HG03442 (cell line): Measurements from ENCODE around the gene TECPR2.
"Not testable (repeated sequence)": the region's sequence is repeated elsewhere in the genome, so short reads cannot be mapped to it uniquely, and the experiment has no call there.

Source experiments
- ATAC-seq: cut with Tn5 transposase; IDR thresholded peaks from one replicate; pipeline ENCODE4 v1.9.1; 2021; ENCODE audit warnings: mild to moderate bottlenecking, moderate library complexity; ENCODE audit not compliant: unreplicated experiment

Gene TECPR2, protein sequence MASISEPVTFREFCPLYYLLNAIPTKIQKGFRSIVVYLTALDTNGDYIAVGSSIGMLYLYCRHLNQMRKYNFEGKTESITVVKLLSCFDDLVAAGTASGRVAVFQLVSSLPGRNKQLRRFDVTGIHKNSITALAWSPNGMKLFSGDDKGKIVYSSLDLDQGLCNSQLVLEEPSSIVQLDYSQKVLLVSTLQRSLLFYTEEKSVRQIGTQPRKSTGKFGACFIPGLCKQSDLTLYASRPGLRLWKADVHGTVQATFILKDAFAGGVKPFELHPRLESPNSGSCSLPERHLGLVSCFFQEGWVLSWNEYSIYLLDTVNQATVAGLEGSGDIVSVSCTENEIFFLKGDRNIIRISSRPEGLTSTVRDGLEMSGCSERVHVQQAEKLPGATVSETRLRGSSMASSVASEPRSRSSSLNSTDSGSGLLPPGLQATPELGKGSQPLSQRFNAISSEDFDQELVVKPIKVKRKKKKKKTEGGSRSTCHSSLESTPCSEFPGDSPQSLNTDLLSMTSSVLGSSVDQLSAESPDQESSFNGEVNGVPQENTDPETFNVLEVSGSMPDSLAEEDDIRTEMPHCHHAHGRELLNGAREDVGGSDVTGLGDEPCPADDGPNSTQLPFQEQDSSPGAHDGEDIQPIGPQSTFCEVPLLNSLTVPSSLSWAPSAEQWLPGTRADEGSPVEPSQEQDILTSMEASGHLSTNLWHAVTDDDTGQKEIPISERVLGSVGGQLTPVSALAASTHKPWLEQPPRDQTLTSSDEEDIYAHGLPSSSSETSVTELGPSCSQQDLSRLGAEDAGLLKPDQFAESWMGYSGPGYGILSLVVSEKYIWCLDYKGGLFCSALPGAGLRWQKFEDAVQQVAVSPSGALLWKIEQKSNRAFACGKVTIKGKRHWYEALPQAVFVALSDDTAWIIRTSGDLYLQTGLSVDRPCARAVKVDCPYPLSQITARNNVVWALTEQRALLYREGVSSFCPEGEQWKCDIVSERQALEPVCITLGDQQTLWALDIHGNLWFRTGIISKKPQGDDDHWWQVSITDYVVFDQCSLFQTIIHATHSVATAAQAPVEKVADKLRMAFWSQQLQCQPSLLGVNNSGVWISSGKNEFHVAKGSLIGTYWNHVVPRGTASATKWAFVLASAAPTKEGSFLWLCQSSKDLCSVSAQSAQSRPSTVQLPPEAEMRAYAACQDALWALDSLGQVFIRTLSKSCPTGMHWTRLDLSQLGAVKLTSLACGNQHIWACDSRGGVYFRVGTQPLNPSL (N-terminal part only)

DNA sequence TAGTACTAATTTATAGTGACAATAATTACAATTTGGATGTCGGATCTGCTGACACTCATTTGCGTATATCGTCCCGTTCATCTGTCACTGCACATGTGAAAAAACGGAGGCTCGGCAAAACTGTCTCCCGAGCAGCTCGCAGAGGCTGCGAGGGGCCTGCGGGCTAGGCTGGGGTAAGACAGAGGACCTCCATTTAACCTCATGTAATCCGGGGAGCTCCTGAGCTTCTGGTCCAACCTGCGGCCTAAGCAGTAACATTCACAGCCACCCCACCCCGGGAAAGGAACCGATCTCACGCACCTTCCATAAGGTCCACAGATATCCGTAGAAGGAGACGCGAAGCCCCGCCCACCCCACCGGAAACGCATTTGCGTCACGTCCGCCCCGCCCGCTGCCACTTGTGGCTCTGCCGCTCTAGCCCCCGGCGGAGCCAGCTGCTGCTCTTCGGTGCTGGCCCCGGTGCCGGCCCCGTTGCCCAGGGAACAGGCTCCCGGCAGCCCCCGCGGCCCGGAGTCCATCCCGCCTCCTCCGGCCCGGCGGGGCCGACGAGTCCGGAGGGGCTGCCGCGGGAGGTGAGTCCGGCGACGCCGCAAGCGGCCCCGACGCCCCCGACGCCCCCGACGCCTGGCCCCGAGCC, at the start of gene TECPR2, which contains the start of gene CINP:
TECPR2 (plus strand) TSS at position 397 of the 637 bp plus-strand sequence. CDS start 13,781 bp downstream, outside the sequence.
CINP (minus strand) TSS at position 346 of the 637 bp plus-strand sequence; CDS start at position 307, 39 bp downstream.
- ATAC-seq = peak; percentile 85

DNA sequence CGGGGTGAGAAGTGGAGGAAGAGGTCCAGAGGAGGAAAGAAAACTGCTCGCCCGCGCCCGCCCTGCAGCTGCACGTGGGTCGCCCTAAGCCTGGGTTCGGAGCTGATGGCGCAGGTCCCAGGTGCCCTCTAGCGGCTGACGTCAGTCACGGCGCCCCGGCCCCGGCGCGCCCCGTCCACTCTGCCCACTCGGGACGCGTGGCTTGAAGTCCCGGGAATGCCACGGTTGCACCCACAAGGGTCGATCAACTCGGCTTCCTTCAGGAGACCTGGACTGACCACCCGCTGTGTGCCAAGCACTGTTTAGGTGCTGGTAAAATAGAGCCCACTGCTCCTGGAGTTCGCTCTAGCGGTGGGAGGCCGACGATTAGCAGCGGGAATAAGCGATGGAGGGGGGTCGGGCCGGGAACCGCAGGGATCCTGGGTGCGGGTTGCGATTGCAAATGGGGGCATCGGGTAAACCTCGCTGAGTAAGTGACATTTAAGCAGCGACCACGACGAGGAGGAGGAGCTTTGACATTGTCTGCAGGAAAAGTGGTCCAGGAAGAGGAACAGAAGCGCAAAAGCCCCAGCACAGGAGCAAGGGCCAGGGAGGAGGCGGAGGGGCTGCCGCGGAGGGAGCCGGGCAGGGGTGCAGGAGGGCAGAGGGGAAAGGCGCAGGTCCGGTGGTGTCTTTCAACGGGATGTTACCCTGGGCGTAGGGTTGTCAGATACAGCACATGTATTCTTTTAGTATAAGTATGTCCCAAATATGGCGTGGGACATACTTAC, 48.3 kb upstream of the TECPR2 start:
- ATAC-seq = no peak

DNA sequence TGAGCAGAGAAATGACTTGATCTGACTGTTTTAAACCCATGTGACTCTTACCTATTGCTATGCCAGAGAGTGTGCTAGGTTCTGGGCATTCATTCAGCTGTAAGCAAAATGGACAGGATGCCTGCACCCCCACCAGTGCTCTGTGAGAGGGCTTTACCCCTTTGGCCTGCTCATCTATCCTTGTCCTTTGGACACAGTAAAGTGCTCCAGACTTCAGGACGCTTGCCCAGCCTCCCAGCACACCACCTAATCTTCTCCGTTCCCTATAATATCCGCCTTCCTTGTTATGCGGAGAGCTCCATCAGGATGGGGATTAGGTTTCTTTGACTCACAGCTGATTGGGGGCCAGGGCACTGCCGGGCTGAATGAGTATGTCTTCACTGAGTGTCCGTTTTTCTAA, 47.6 kb upstream of the TECPR2 start:
- ATAC-seq = no peak

DNA sequence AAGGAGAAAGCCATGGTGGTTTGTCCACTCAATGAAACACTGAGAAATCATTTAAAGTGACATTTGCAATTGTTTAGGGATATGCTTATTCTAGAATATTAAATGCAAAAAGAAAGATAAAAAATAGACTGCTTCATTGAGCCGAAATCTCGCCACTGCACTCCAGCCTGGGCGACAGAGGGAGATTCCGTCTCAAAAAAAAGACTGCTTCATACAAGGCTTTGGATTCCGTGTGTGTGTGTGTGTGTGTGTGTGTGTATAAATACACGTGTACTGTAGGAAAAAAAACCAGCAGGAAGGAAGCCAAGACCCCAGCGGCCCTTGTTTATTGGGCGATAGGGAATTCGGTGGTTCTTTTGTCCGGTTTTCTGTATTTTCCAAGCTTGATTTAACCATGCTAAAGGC, 46.4 kb upstream of the TECPR2 start:
- ATAC-seq = no peak

DNA sequence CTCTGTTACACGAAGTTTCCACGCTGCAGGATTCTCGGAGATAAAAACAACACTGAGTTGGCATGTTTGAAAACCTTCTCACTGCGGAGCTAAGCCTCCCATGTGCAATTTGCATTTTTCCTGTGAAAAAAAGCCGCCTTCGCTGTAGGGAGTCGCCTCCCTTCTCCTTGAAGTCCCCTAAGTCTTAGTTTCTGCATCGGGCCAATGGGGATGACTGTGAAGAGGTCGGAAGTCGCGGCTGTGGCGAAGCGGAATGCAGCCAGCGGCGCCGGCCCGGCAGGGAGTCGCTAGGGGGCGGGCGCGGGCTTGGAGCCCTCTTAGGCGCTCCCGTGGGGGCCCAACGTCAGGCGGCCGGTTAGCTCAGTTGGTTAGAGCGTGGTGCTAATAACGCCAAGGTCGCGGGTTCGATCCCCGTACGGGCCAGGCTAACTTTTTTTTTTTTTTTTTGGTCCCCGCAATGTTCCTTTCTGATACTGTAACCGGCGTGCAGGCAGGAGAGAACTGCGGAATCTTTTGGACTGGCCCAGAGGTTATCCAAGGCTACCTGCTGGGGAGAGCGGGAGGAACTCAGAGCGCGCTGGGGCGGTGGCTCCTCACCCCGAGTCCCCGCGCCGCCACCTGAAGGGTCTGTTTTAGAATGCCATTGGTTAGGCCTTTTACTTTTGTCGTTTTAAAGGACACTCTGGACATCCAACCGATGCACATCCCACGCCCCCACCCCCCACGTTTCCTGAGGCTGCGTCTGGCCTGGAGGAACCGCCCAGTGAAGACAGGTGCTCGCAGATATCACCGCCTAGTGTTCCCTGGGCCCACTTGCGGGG, 45.8 kb upstream of the TECPR2 start:
- ATAC-seq = peak; percentile 64

DNA sequence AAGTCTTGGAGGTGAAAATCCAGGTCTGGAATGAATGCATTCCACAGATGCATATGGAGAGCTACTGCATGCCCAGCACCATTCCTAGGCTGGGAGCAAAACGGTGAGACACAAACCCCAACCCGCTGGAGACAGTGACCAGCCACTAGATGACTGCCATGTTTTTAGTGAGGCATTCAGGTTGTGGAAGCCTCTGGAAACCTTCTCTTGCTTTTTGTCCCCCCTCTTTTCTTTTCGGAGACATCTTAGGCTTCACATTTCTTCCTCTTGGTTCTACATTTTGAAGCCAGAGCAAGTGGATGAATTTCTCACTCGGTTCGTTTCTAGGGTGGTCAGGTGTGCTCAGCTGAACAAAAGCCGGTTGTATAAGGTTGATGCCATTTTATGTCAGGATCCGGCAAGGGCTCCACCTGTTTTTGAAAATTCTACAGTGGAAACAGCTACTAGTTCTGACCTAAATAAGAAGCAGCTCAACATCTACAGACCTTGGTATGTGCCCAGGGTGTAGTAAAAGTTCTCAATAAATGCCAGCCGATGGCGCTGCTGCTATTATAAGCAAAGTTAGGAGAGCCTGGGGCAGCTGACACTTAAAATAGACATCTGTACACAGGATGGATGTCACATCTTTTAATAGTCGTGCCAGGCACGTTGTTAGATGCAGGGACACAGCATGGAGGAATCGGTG, 45.0 kb upstream of the TECPR2 start:
- ATAC-seq = no peak

DNA sequence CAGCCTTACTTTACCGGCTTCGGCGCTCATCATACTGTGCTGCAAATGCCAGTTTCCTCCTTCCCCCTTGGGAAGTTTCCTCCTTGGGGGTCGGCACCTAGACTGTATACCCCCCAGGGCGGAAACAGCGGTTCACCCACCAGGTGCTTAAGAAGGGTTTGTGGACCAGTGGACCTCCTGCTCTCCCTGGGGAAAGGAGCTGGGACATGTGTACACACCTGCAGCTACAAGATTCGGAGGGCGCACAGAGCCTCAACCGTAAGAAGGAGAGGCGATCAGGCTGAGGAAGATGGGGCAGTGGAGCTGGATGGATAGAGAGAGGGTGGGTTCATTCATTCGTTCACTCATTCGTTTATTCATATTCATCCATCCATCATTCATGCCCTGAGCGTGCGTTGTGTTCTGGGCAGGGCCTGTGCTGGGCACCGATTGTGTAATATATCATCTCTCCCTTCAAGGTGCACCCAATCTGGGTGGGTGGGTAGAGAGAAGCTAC, 43.9 kb upstream of the TECPR2 start:
- ATAC-seq = no peak

DNA sequence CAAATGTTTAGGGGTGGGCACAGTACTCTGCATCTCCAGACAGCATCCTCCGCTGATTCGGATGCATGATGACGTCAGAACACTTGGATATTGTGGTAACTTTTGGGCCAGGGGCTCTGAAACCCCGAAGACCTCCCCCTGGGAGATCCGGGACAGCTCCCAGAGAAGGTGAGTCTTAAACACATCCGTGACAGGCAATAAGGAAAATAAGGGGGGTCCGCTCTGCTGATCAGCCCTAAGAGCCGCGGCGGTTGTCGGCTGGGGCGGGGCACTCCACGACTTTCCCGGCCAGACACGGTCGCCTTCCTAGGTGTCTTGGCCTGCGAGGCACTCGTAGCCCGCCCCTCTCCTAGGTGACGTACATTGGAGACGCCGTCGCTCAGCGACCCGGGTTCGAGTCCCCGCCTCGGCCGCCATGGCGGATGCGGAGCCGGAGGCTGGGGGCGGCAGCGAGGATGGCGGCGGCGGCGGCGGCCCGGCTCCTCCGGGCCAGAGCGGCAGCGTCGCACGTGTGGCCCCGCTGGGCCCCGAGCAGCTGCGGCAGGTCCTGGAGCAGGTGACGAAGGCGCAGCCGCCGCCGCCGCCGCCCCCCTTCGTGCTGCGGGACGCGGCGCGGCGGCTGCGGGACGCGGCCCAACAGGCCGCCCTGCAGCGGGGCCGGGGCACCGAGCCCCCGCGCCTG, 43.2 kb upstream of the TECPR2 start, which contains the start of gene ZNF839:
ZNF839 (plus strand) TSS at position 396 of the 682 bp plus-strand sequence; CDS start at position 416, 20 bp downstream.
- peak; percentile 55 for ATAC-seq

DNA sequence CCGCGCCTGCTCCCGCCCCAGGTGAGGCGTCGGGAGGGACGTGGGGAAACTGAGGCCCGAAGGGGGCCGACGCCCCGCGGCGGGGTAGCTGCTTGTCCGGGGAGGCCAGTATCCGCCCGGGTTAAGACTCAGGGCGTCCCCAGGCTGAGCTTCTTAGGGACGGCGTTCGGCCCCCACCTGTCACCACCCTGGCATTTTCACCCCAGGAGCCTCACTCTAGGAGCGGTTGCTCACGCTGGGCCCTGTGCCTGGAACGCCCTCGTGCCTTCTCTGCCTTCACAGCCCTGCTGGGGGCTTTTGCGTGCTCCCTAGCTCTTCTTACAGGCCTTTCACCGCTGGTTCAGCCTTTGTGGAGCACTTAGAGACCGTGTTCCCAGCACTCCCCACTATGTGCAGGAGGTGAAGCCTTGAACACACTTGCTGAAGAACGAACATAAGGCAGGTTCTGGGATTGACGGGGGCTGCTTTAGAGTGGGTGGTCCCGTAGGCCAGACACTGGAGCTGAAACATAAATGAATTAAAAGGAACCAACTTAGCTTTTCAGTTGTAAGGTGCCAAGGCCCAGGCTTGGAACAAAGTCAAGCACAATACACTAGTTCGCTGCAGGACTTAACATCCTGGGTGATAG, 42.6 kb upstream of the TECPR2 start:
- peak; percentile 20 for ATAC-seq

DNA sequence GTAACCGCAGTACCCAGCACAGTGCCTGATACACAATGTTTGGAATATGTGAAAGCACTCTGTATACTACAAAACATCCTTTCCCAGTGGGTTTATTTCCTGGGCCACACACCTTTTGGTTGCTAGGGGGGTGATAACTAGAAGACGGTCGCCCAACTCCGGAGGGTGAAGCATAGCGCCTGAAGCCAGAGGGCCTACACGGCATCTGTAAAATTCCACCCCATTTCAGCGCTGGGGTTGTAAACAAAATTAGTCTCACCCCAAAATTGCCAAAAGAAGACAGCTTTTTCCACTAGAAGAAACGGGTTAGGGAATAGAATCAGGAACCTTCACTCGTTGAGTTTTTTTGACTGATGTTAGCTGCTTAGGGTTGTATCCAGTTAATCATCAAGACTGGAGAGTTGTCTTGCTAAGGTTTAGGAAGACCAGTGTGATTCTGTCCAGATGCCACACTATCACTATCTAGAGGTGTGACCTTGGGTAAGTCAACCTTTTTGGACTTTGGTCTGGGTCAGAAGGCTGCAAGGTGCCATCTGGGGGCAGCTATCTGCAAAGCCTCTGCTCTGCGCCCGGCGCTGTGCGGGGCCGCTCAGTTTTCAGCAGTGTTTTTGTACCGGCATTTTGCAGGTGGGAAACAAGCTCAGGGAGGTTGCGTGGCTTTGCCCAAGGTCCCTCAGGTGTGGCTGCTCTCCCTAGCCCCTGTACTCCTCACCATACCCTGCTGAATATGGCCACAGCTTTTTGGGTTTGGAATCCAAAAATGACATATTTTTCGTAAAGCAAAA, 41.9 kb upstream of the TECPR2 start:
- ATAC-seq = no peak

DNA sequence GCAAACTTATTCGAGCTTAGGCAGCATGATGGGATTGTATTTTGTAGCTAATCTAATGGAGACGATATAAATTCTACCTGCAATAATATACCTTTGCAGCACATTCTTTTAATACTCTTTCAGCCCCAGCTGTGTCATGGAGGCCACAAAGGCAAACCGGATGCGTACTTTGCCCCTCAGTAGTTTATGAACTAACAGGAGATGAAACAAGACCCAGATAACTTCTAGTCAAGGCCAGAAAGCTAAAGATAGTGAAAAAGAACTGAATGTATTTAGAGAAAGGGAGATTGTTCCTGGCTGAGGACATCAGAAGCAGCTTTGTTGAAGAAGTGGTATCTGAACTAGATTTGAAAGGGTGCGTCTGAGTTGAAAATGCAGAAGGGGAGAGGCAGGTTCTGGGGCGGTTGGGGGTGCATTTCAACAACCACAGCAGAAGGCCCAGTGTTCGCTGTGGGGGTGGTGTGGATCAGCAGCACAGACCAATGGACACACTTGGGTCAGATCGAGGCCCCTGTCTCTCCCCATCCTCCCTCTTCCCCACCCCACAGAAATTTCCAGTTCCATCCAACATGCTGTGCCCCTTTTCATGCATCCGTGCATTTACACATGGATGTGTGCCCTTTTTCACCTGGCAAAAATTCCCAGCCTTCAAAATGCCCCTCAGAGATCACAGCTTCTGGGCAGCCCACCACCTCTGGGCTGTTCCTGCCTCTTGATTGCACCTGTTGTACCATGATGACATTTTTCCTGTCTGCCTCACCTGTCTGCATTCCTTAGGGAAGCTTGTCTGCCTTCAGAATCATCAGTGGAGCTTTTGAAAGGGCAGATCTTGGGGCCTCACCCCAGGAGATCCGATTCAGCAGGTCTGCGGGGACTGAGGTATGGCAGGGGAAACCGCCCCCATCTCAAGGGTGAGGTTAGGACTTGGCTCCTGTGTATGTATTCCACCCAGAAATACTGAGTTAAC, 41.0 kb upstream of the TECPR2 start:
- no peak for ATAC-seq

DNA sequence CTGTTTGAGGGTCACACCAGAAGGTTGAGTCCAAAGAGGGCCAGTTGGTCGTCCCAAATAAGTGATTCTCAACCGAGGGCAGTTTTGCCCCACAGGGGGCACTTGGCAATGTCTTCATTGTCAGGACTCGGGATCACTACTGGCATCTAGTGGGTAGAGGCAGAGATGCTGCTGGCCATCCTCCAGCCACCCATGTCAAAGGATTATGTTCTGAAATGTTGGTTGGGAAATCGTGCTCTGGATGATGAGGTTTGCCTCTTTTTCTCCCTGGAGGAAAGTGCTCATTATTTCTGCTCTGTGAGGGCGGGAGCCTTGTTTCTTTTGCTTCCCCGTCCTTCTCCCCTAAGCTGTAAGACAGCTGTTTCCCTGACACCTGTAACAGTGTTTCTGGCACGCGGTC, 39.6 kb upstream of the TECPR2 start:
- ATAC-seq = no peak

DNA sequence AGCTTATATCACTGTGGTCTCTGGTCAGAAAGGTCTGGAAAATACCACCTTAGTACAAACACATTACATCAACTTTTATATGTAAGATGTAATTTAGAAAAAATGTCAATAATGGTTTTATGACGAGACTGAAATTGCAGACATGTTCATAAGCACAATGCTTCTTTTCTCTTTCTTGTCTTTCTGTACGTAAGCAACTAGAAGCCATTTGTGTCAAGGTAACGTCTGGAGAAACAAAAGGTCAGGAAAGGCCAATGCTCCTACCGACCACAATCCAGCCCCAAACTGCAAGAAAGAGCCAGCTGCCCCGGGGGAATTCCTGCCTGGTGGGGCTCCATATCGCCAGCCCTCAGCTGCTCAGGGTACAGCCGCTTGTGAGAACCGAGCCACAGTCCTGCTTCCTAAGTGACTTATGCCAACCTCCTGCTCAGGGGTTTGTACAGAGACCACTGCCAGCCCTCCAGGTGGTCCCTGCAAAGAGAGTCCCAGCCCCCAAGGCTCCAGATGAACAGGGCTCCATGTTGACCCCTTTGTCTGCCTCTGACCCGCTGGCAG, 36.9 kb upstream of the TECPR2 start:
- no peak for ATAC-seq

DNA sequence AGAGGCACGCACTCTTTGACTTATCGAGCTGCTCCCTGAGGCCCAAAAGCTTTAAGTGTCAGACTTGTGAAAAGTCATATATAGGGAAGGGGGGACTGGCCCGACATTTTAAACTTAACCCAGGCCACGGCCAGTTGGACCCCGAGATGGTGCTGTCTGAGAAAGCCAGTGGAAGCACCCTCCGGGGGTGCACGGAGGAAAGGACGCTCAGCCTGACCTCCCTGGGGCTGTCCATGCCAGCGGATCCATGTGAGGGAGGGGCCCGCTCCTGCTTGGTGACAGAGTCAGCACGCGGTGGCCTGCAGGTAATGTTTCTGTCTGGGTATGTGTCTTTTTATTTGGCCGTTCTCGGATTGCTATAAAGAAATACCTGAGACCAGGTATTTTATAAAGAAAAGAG, 36.2 kb upstream of the TECPR2 start:
- no peak for ATAC-seq

DNA sequence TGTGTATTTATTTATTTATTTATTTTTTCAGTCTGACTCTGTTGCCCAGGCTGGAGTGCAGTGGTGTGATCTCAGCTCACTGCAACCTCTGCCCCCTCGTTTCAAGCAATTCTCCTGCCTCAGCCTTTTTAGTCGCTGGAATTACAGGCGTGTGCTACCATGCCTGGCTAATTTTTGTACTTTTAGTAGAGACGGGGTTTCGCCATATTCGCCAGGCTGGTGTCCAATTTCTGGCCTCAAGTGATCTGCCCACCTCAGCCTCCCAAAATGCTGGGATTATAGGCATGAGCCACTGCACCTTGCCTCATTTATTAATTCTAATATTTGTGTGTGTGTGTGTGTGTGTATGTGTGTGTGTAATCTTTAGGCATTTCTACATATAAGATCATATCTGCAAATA, 33.4 kb upstream of the TECPR2 start:
- not testable (repeated sequence) for ATAC-seq
